ENCODE measurements around the gene CMSS1.

Gene CMSS1

GRCh38 chr3:99850608-99851007, 32.9 kb downstream of the CMSS1 start:
- DNase-seq (ENCODE audit: extremely low spot score, insufficient read length, low read depth) (no peak), FAIRE-seq (no peak)

- DNase-seq (ENCODE audit: extremely low spot score, insufficient read length, low read depth) (no peak), FAIRE-seq (no peak)
Observed at GRCh38 chr3:99851955-99852354, 34.3 kb downstream of the CMSS1 start.

GRCh38 chr3:99852851-99853250, 35.2 kb downstream of the CMSS1 start:
- no peak for FAIRE-seq

DNA sequence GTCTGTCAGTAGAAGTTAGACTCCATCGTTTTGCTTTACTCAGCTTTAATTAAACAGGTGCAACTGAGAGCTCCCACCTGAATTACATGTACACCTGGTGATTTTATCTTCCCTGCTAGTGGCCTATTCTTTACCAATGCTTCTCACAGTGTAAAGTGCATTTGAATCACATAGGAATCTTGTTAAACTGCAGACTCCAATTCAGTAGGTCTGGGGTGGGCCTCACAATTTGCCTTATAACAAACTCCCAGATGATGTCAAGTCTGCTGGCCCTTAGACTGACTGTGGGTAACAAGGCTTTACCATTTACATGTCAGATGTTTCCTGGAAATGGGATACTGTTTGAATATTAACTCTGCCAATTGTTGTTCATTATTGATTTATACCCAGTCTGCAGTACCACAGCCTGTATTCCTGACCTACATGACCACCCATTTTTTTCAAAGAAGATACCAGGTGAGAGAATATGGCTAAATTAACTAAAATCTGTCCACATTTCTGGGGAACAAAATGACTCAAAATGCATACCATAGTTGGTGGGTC, 37.2 kb downstream of the CMSS1 start:
- DNase-seq (ENCODE audit: extremely low spot score, insufficient read length, low read depth) (no peak), FAIRE-seq (no peak)

More at GRCh38 chr3:99852851-99853250, 35.2 kb downstream of the CMSS1 start:
- no peak for DNase-seq (ENCODE audit: extremely low spot score, insufficient read length, low read depth)

- FAIRE-seq, result peak; percentile 5
- DNase-seq (ENCODE audit: extremely low spot score, insufficient read length, low read depth), result no peak
Observed at GRCh38 chr3:99855900-99856299, 38.2 kb downstream of the CMSS1 start.

DNA sequence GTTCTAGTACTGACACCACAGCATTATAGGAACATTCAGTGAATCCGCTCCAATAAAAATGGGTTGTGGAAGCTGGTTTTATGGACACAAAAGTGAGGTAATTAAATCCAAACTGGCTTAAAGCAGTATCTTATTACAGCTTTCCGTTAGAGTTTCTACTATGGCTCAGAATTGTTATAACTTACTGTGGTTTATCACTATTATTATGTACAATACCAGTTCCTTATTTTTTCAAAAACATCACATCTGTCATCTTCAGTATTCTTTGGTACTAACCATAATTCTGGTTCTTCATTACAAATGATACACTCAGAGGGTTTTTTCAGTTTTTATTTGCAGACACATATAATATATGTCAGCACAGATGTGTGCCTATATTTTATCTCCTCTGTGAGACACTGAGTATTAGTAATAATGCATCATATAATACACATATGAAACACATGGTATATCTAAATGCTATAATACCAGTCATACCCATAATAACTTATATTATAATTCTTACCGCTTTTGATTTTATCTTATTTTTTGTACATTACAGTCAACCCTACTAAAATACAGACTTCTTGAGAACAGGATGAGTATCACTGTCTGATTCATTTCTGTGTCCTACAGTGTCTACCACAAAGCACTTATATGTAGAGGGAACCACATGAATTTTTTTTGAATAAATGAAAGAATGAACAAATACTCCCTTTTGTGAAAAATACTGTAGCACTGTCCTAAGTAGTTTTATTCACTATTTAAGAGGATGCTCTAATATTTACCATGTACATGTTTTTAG, 39.0 kb downstream of the CMSS1 start:
- FAIRE-seq, result no peak
- DNase-seq (ENCODE audit: extremely low spot score, insufficient read length, low read depth), result no peak

- DNase-seq (ENCODE audit: extremely low spot score, insufficient read length, low read depth), result no peak
- no peak for FAIRE-seq
Observed at GRCh38 chr3:99857278-99857677, 39.6 kb downstream of the CMSS1 start.

DNA sequence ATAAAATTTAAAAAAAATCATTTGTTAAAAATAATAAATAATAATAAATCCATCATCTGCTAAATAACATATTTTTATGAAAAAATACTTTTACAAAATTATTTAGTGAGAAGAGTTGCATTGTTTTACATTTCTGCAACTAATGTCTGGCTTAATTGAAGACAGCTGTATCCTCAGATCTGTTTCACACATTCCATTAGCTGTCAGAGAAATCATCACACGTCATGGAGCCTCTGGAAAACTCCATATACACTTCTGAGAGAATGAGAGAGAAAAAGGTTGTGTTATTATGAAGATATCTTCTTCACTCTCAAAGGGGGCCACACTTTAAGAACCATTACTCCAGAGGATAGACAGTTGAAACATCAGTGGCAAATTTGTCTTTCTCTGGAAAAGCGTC, 40.8 kb downstream of the CMSS1 start:
- no peak for DNase-seq (ENCODE audit: extremely low spot score, insufficient read length, low read depth)
- no peak for FAIRE-seq

DNA sequence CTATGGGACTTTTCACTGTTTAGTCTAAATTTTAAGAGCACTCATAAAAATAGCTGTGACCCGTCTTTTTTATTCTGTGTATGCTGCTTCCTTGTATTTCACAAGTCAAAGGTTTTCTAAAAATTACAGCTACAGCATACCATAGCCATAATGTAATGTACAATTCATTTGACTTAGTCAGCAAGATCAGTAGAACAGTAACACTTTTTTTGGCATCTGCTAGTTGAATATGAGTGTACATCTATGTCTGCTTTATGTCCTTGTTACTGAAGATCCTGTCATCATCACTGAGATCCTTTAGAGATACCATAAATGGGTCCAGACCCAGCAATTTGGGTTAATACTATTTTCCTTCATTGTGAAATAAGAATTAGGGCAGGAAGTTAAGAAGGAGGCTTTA, 42.2 kb downstream of the CMSS1 start:
- FAIRE-seq, result no peak
- no peak for DNase-seq (ENCODE audit: extremely low spot score, insufficient read length, low read depth)

DNA sequence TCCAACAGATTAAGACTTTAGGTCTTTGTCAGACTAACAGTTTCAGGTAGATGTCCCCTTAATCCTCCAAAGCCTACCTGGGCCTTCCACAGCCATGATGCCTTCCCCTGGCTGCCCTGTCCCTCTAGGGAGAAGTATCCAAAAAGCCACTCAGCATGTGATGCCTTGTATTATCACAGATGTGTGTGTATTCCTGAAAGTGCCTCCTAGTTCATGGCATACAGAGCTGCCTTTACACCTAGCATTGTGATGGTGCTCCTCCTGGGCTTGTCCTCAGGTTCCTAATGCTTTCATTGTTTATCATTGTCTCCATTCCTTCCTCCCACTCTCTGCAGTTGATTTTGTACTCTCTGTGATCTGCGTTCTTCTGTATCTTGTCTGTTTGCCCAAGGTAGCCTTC, 43.6 kb downstream of the CMSS1 start:
- FAIRE-seq (no peak), DNase-seq (ENCODE audit: extremely low spot score, insufficient read length, low read depth) (no peak)

DNA sequence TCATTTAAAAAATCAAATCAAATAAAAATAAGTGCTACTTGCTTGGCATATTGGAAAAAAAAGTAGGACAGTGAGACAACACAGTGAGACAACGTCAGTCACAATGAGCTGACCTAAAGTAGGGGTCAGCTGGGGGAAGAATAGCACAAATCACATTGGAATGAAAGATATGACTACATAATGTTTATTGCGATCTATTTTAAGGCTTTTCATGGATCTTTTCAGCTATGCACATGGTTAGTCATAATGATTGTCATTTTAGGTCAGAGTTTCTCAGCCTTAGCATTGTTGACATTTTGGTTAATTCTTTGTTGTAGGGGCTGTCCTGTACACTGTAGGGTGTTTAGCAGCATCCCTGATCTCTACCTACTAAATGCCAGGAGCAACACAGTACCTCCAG, 44.5 kb downstream of the CMSS1 start:
- no peak for FAIRE-seq
- no peak for DNase-seq (ENCODE audit: extremely low spot score, insufficient read length, low read depth)

GRCh38 chr3:99863002-99863401, 45.3 kb downstream of the CMSS1 start:
- DNase-seq (ENCODE audit: extremely low spot score, insufficient read length, low read depth) (no peak), FAIRE-seq (no peak)

DNA sequence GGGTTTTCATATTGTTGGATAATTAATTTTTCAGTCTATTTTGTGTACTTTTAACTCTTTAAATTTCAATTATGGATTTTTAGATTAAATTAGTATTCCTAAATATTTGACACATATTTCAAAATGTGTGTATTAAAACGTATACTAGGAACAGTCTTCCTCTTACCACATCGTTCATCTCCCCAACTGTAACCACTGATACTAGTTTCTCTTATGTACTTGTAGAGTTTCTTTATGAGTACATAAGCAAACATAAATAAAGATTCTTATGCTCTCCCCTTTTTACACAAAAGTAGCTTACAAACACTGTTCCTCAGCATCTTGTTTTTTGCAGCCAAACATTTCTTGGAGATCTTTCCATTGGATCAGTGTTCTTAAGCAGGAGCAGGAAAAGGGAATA, 45.9 kb downstream of the CMSS1 start:
- no peak for FAIRE-seq
- no peak for DNase-seq (ENCODE audit: extremely low spot score, insufficient read length, low read depth)

- FAIRE-seq (no peak), DNase-seq (ENCODE audit: extremely low spot score, insufficient read length, low read depth) (no peak)
Observed at GRCh38 chr3:99864289-99864688, 46.6 kb downstream of the CMSS1 start.

GRCh38 chr3:99865321-99865720, 47.7 kb downstream of the CMSS1 start:
- DNase-seq (ENCODE audit: extremely low spot score, insufficient read length, low read depth) (no peak), FAIRE-seq (no peak)

DNA sequence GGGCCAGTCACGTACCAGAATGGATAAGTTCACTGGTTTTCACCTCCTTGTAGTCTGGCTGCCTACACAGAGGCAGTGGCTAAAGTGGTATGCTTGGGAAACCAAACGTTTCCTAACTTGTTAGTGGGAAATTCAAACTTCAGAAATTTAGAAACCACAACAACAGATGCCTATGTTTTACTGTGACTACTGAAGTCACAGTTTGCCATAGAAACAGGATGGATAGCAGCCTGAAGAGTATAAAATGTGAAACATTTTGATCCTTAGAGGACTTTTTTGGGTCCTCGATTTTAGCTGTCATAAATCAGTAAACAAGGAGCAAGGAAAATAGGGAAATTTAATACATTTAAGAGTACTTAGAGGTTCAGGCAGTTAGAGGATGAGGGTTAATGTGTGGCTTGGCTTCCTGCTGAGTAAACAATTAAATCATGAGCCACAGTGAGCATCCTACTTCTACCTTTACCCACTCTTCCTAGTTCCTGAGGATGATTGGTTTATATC, 48.6 kb downstream of the CMSS1 start:
- FAIRE-seq, result peak; percentile 61

GRCh38 chr3:99867594-99868310, 50.1 kb downstream of the CMSS1 start:
- FAIRE-seq, result peak; percentile 68
- no peak for DNase-seq (ENCODE audit: extremely low spot score, insufficient read length, low read depth)

More for the DNA sequence above, 48.6 kb downstream of the CMSS1 start:
- DNase-seq (ENCODE audit: extremely low spot score, insufficient read length, low read depth), result no peak

- DNase-seq (ENCODE audit: extremely low spot score, insufficient read length, low read depth) (no peak), FAIRE-seq (no peak)
Observed at GRCh38 chr3:99868311-99868646, 50.6 kb downstream of the CMSS1 start.

GRCh38 chr3:99869621-99870020, 52.0 kb downstream of the CMSS1 start:
- FAIRE-seq (no peak), DNase-seq (ENCODE audit: extremely low spot score, insufficient read length, low read depth) (no peak)

DNA sequence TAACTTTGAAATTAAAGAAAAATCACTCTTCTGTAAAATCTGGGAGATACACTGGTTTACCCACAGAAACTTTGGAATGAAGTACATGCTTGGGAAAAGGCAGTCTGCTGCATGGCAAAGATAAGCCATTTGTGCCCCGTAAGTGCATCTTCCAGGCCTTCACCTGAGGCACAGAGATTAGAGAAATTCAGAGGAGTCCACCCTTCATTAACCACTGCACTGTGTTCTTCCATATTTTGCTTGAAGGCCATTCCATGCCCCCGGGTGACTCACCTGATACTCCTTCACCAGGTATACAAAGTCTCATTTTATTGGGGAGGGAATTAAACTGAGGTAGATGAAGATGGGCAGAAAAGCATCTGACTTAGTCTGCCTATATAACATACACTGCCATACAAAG, 53.0 kb downstream of the CMSS1 start:
- no peak for DNase-seq (ENCODE audit: extremely low spot score, insufficient read length, low read depth)
- FAIRE-seq, result no peak

All from GM18507 (cell line).